Coronary artery (tissue), 2 donors: Measurements from ENCODE around the gene TRIO.

ENCODE experiments used
- DNase-seq: peaks from one replicate; pipeline ENCODE4 v3.0.0-alpha.2; 2017; ENCODE audit warnings: low spot score
- H3K27ac ChIP-seq, 2 donors: fragments of 200-600 bp; sonication (generic); one replicate each; pipeline ENCODE4 v1.5.1; 2016 to 2019
- H3K4me3 ChIP-seq: fragments of 200-600 bp; sonication (generic); 2 replicates; pipeline ENCODE4 v1.5.1; 2016; ENCODE audit warnings: mild to moderate bottlenecking, moderate library complexity
- CTCF ChIP-seq: fragments of 200-600 bp; sonication (generic); IDR thresholded peaks from one replicate; pipeline ENCODE4 v1.5.1; 2019; ENCODE audit warnings: antibody characterized with exemption

TRIO gene

GRCh38 chr5:14153071-14153864 lies 10.1 kb downstream of the TRIO start:
- no peak for DNase-seq
- Histone ChIP-seq H3K27ac (peak overlapping the region; percentile 60 to 75), H3K4me3 (peak overlapping the region; percentile 56)
- no peak for TF ChIP-seq CTCF

- Histone ChIP-seq H3K4me3 (peak overlapping the region; percentile 56), H3K27ac (peak overlapping the region; percentile 60 to 75)
- peak; percentile 87 for DNase-seq
- TF ChIP-seq CTCF = no peak
Measured at GRCh38 chr5:14153932-14154731, 11.0 kb downstream of the TRIO start.

GRCh38 chr5:14155075-14155474 lies 11.9 kb downstream of the TRIO start:
- no peak for TF ChIP-seq CTCF
- no peak overlapping the region for H3K4me3 ChIP-seq
- no peak for DNase-seq
- H3K27ac ChIP-seq = no peak overlapping the region

GRCh38 chr5:14155739-14156138 lies 12.6 kb downstream of the TRIO start:
- Histone ChIP-seq H3K27ac (no peak overlapping the region), H3K4me3 (no peak overlapping the region)
- TF ChIP-seq CTCF = no peak
- DNase-seq = no peak

- DNase-seq = no peak
- H3K4me3 ChIP-seq = peak overlapping the region; percentile 54
- no peak for TF ChIP-seq CTCF
- H3K27ac ChIP-seq = peak overlapping the region; percentile 61 to 66
Measured at GRCh38 chr5:14156290-14156649, 13.1 kb downstream of the TRIO start.

- no peak for TF ChIP-seq CTCF
- DNase-seq = no peak
- peak overlapping the region; percentile 61 to 66 for H3K27ac ChIP-seq
- H3K4me3 ChIP-seq = peak overlapping the region; percentile 54
Measured at GRCh38 chr5:14156650-14157492, 13.7 kb downstream of the TRIO start.
